Activated T-cell treated with anti-CD3 and anti-CD28 coated beads for 24 hours (primary cell): ENCODE measurements around the gene CACNA1I.

Experiments
- DNase-seq: peaks from one replicate; pipeline ENCODE4 v3.0.0-alpha.2; 2020; ENCODE audit warnings: low read depth

Gene CACNA1I

DNA sequence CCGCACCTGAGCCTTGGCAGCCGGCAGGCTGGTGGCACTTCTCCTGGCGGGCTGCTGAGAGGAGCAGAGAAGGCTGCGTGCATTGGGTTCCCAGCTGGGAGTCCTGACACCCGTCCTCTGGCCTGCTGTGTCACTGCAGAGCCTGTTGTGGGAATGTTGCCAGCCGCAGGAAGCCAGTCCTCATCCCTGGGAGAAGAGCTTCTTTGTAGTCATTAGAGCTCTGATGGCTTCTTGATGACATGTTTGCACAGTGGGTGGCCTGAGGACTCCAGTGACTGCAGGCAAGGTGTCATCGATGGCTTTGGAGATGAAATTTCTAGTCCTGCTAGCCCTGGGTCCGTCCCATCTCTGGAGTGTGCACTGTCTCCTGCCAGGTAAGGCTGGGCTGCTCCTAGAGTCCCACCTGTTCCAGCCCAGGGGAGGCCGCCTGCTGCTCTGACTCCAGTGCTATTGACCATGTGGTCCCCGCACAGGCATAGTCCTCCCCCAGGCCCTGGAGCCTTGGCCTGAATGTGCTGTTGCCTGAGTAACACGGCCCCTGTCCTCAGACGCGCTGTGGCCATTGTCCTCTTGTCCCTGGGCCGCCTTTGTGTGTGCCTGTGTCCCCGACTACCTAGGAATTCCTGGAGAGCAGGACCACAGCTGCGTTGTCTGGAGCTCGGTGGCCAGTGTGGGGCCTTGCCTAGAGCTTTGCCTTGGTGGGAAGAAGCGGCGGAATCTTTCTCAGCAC is 129.2 kb downstream of the CACNA1I start:
- DNase-seq: no peak

DNA sequence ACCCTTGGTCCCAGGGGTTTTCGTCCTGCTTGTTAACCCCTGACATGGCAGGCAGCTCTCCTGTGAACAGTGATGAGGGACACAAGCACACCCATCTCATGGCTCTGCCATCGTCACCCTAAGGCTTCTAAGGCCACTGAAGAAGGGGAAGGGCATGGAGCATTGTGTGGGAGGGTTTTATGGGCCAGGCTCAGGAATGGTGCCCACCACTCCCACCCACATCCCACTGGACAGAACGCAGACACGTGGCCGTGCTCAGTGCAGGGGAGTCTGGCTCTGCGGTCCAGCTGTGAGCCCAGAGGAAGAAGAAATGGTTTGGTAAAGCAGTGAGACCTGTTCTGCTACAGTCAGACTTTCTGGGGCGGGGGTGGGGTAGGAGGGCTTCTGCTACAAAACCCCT is 130.0 kb downstream of the CACNA1I start:
- no peak for DNase-seq

DNA sequence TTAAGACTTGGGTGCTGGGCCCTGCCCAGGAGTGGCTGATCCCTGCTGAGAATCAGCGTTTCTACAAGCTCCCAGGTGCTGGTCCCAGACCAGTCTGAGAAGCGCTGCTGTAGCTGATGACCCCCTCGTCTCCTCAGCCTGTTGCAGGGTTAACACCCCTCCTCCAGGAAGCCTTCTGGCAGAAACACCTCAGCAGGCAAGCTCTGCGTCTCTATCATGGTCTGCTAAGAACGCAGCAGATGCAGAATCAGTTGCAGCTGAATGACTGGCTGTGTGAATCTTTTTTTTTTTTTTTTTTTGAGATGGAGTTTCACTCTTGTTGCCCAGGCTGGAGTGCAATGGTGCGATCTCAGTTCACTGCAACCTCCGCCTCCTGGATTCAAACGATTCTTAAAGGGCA is 132.5 kb downstream of the CACNA1I start:
- DNase-seq: no peak

DNA sequence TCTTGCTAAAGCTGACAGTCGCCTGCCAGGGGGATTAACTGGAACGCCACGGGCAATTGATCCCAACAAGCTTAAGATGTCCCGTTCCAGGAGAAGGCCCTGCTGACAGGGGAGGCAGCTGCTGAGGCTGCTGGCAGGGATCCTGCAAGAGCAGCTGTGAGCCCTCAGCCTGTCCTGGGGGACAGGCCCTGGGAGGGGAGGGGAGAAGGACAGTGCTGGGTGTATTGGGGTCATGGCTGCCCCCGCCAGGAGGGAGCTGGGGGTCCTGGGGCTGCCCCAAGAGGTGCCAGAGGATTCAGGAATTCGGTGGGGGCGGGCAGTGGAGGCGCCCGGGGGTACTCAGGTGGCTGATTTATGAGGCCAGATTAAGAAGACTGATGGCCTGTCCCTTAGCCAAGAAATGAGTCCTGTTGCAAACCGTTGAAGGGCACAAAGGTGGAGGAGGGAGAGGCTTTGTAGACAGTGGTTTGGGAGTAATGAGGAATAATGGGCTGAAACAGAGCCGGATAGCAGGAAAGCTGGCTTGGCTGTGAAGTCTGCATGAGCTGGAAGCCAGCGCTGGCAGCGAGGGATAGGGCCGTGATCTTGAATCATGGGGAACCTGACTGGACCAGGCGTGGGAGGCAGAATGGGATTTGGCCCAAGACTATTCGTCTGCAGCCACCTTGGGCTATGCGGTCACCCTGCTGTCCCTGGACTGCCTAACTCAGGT is 133.5 kb downstream of the CACNA1I start:
- no peak for DNase-seq

DNA sequence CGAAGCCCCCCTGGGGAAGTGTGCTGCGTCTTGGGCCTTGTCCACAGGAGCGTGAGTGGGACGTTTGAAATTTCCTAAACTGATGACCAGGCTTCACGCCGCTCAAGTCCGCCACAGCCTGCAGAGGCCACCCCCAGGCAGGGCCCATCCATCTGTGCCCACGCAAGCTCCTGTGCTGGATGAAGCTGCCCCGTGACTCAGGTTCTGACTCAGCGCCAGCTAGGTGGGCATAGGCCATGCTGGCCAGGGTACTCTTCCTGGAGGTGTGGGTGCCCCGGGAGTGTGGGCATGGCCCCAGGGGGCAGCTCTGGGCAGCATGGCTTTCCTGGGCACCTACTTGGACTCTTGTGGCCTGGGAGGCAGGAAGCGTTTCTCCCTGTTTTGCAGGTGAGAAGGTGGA is 134.8 kb downstream of the CACNA1I start:
- no peak for DNase-seq

DNA sequence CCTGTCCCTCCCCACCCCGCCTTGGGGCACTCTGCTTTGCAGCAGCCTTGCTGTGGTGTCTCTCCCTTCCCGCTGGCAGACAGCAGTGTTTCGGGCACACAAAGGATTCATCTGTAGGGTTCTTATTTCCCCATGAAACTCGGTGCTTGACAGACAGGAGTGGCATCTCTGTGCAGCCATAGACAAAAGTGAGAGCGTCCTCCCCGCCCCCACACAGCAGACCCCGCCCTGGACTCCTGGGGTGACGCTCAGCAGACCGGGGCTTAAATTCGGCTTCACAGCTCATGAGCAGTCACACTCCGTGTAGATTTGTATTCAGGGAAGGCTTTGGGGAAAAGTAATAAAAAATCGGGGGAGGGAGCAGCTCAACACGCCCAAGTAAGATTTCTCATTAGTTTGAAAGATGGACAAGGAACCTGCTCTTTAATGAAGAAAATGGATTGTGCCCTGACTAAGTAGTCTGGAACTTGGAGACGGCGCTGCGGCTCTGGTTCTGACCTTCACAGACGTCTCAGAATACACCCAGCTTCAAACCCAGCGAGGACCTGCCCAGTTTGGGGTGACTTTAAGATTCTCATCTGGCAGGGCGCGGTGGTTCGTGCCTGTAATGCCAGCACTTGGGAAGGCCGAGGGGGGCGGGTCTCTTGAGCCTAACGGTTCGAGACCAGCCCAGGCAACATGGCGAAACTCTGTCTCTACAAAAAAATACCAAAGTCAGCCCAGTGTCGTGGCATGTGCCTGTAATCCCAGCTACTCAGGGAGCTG is 136.0 kb downstream of the CACNA1I start:
- no peak for DNase-seq

DNA sequence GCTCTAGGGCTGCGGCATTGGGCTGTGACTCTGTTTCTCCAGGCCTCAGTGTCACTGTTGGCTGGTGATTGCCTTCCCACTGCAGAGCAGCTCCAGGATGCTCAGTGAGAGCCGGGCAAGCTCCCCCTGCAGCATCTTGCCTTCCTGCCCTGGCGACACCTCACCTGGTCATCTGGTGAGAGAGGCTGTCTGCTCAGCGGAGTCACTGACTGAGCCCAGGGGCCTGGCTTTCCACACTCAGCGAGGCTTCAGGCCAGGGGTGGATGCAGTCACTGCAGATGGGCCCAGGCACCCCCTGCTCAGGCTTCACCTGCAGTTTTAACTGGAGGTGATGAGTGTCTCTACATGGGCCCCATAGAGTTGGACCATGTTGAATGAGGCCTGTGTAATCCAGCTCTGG is 136.8 kb downstream of the CACNA1I start:
- no peak for DNase-seq

DNA sequence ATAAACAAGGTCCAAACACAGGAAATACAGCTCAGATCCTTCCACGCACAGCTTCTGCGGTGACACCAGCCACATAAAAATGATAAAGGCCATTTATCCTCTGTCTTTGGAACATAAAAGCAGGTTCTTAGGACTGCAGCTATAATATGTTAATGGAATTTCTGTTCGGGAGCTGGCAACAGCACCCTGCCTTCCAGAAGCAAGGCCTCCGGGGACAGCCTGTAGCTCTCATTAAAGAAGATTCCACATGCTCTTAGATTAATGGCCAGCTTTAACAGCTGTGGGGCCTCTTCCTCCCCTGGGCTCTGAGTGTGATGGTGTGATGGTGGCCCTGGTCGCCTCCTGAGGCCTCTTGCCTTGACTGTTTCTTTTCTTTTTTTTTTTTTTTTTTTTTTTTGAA is 137.3 kb downstream of the CACNA1I start:
- no peak for DNase-seq

DNA sequence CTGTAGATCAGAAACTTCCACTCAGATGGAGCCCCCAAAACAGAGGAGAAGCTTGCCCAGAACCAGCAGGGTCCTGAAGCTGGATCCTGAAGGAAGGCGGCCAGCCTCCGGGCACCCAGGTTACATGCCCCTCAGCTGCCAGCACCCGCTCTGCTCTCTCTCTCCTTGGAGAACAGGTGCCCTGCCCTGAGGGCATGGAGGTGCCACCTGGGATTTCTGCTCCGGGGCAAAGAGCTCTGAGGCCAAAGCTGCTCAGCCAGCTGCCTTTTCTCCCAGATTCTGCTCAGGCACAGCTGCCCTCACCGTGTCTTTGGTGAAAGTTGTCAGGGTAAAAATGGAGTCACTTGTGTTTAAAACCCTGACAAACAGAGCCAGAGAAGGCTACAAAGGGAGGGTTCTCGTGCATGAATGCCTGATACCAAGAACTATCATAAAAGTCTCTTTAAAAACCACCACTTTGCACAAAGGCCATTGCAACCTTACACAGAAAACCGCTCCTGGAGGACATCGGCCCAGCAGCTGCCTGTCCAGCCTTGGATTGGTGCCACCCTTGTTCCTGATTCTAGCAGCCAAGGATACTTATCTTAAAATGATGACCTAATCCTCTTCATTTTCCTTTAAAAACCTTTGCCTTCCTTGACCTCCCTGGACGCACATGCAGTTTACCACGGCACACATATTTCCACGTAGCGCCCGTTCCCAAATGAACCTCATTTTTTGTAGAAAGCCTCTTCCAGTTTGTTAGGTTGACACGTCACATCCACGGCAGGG is 140.0 kb downstream of the CACNA1I start:
- no peak for DNase-seq

DNA sequence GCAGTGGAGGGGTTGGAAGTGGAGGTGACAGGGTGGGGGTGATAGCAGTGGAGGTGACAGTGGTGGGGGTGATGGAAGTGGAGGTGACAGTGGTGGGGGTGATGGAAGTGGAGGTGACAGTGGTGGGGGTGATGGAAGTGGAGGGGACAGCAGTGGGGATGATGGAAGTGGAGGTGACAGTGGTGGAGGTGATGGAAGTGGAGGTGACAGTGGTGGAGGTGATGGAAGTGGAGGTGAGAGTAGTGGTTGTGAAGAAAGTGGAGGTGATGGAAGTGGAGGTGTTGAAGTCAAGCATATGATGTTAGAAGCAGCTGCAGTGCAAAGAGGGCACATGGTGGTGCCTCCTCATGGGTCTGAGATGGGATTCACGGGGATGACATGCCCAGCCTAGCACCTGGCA is 141.5 kb downstream of the CACNA1I start:
- no peak for DNase-seq

DNA sequence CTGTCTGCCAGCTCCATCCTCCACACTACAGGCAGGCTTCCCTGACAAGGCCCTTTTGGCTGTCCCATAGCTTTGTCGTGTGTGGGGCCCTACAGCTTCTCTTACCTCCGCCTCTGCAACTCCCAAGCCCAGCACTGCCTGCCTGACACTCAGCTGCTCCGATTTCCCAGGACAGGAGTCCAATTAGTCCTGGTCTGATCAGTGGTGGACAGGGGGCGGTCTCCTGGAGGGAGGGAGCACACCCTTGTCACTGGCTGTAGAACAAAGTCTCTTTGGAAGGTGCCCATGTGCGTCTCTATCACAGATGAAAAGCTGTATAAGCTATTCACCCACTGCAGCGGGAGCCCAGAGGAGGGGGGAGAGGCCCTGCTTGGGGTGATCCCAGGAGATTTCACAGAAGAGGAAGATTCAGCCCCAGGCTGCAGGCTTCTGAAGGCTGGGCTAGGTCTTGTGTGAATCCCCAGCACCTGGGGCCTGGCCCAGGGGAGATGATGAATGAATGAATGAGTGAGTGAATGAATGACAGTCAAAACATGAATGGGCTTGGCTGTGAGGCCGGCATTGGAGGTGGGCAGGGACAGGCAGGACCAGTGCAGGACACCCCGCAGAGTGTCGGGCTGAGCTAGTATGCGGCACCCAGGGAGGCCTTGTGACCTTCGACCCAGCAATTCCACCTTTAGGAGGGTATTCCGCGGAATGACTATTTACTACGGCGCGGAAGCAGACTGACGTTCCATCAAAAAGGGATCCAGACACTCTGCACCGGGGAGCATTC is 142.4 kb downstream of the CACNA1I start:
- no peak for DNase-seq

DNA sequence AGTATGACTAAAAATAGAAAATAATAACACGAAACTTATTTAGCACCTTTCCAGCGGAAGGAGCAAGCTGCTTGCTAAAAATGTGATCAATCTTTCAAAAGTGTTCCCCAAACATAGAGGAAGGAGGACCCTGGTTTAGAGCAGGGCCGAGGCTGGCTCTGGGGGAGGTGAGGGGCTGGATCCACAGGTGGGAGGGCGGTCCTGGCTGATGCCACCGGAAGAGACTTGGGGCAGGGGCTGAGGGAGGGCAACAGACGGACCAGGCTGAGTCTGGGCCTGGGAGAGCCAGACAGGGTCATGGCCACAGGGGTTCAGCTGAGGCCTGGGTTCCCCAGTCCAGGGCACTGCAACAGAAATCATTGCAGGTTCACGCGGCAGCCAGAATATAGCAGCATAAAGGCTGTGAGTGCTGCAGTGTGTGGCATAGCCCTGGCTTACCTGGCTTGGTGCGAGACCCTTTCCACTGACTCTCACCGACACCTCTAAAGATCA is 143.3 kb downstream of the CACNA1I start:
- DNase-seq: no peak

DNA sequence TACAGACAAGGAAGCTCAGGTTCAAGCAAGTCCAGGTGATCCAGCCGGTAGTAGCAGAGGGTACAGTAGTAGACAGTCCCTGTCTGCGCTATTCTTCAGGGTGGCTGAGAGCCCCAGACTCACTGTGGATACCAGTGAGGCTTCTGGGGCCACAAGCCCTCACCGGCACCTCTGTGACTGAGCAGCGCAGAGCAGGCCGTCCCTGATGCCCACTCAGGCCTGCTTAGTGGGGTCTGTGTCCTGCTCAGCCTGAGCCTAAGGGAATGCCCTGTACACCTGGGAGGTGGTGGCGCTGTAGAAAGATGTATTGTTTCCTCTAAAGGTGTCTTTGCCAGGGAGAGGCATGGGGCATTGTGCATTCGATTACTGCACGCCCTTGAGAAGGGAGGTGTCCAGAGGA is 143.8 kb downstream of the CACNA1I start:
- DNase-seq: no peak

DNA sequence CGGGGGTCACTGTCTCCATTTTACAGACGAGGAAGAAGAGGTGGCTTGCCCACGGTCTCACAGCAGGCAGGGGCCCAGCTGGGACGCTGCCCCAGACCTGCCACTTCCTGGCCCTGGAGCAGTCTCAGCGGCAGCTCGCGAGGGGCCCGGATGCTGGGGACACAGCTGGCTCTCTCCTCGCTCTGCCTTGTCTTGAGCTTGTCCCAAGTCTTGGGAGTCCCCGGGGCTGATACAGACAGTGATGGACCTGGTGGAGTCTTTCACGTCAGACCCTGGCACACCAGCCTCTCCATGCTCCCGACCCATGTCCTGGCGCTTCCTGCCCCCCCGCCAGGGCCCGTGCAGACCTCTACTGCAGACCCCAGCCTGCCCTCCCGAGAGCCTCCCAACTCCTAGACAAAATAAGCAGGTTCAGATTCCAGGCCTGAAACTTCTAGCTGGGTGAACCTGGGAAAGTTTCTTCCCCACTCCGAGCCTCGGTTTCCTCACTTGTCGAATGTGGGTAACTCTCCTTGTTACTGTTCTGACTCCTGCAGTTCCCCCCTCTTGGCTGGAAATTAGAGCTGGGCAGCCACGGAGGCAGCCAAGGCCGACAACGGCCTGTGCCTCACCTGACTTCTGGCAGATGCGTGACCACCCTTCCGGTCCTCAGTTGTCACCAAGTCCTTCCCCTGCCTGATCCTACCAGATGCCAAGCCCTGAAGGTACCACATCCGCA is 145.4 kb downstream of the CACNA1I start:
- no peak for DNase-seq

DNA sequence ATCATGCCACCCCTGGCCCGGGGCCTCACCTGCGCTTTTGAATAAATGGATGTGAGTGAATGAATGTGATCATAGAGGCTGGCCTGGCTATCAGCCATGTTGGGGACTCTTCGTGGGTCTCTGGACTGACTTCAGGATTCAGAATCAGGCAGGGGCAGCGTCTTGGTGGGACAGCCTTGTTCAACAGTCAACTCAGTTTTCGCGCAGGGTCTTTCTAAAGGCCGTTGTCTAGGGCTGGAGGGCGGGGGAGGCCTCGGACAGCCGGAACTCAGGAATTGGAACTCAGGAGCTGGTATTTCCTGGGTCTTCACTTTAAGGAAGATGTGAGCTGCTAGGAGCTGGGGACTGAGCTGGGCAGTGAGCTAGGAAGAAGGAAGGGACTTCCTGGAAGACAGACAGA is 146.0 kb downstream of the CACNA1I start:
- no peak for DNase-seq

DNA sequence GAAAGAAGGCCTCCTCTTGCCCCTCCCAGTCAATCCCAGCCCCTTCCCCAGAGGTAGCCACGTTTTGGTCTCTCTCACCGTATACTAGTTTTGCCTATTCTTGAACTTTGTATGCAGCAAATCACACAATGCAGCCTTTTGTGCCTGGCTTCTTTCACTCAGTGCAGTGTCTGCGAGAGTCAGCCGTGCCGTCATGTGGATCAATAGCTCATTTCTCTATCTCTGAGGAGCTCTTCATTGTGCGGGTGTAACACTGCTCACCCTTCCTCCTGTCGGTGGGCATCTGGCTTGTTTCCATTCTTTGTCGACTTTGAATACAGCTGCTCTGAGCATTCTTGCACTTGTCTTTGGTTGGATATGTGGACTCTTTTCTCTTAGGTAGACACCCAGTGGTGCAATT is 146.5 kb downstream of the CACNA1I start:
- DNase-seq: no peak

DNA sequence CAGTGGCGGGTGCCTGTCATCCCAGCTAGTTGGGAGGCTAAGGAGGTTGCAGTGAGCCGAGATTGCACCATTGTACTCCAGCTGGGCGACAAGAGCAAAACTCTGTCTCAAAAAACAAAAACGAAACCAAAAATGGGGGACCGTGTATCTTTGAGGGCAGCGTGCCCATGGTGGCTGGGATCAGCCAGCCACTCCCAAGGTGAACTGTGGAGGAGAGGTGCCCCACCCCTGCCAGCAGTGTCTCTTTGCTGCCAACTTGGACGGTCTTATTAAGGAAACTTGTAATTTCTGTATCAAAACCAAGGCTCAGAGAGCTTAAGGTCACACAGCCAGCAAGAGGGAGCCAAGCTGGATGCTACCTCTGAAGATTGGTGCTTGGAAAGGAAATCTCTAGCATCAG is 147.7 kb downstream of the CACNA1I start:
- no peak for DNase-seq

DNA sequence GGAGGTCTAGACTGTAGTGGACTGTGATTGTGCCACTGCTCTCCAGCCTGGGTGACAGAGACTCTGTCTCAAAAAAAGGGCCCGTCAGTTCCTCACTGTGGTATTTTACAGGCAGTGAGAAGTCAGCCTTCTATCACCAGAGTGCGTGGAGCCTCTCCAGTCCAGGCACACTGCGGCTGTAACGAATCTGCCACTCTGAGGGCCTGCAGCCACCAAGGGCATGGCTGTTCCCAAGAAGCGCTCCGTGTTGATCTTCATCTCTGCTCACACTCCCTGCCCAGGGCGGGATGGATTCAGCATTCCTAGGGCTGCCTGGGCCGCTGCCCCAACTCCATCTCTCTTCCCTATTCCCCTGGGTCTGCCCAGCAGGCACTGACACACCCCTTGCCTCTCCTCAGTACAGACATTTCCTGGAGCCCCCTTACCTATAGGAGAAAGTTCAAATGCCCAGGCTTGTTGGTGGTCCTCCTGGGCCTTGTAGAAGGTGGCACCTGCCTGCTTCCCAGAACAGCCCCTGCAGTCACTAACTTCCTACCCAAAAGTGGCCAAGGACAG is 148.4 kb downstream of the CACNA1I start:
- DNase-seq: no peak

DNA sequence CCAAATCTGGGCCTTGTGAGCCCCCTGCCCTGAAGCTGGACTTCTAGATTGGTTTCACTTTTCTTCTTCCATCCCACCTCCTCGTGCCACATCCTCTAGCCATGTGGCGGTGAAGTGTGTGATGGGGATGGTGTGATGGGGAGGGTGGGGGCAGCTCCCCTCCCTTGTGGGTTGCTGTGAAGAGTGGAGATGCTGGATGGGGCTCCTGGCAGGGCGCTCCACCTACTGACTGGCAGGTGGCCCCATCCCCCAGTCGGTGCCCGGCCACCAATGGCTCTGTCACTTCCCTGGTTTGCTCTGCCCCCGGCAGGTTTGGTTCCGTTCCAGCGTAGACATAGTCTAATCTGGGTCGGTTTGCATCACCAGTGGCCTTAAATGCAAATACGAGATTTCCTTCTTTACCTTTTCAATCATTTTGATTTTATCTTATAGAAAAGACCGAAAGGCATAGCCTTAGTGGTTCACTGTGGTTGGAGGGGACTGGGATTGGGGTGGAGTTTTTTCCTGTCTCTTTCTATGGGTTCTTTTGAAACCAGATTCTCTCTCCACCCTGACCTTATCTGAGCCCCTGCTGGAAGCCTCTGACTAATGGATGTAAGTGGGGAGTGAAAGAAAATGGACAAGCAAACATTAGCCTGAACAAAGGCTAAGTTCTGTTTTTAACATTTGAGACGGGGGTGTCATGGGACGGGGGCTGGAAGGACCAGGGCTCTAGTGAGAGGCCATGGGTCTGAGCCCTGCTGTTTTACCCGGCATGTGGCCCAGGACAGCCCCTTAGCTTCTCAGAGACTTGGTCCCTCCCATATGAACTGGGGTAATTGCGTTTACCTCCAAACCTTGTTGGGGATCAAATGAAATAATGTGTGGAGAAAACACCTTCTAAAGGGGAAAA is 149.3 kb downstream of the CACNA1I start:
- no peak for DNase-seq
